ENCODE measurements around the gene PGPEP1.
"Not testable (repeated sequence)": the region's sequence is repeated elsewhere in the genome, so short reads cannot be mapped to it uniquely, and the experiment has no call there.

PGPEP1 gene

DNA sequence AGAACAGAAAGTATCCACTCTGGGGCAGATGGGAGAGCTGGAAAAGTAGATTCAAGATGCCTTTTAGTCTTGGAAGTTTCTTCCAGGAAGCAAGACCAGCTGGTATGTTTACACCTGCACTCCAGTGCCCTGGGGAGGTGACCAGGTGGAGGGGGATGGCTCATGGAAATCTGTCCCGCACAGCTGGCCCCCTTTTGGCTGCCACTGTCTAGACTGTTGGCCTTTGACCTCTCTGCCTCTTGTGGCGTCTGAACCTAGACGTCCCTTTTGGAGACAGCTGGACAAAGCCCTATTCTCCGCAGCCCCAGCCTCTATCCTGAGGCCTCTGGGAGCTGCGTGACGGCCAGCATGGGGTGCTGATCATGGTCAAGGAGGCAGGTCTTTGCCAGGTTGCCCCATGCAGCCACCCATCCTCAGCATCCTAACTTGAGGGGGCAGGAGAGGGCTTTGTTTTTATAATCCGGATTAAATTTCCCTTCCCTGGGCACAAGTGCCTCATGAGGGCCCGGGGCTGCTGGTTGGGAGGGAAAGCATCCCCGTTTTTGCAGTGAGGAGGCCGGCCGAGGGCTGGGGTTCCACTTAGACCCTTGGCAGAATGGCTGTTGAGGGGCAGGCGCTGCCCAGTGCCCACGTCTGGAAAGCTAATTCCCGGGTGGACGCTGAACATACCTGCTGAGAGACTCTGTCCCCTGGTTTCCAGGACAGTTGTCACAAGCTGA, 28.3 kb downstream of the PGPEP1 start:
- no peak for DNase-seq

- no peak for DNase-seq
These were observed 33.1 kb downstream of the PGPEP1 start for GRCh38 chr19:18373407-18373891.

DNA sequence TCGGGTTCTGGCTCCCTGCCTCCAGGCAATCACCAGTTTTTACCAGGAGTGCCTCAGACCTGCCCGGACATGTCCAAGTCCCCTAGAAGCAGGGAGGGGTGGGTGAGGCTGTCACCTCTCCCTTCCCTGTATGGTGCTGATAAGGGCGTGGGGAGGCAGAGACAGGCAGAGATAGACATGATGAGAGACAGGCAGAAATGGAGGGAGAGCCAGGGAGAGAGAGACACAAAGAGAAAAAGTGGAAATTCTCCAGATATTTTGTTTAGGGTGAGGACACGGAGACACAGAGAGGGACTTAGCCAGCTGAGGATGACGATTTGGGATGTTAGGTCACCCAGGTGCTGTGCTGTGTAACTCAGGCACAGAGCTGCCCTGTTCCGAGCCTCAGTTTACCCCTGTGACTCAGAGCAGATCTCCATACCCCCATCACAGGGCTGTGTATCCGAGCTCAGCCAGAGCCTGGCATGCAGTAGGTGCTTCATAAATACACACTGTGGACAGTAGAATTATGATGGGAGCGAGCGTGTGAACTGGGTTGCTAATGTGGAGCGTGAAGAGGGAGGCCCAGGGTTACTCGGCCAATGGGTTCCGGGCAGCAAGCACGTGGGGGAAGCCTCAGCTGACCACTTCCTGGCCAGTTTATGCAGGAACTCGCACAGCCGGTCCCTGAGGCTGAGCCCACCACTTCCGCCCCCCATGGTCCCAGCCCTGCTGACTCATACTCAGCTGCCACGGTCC, 33.7 kb downstream of the PGPEP1 start:
- no peak for DNase-seq

GRCh38 chr19:18377026-18377425, 36.6 kb downstream of the PGPEP1 start:
- no peak for DNase-seq

- no peak for DNase-seq
These were observed 39.7 kb downstream of the PGPEP1 start for GRCh38 chr19:18379803-18380747.

DNA sequence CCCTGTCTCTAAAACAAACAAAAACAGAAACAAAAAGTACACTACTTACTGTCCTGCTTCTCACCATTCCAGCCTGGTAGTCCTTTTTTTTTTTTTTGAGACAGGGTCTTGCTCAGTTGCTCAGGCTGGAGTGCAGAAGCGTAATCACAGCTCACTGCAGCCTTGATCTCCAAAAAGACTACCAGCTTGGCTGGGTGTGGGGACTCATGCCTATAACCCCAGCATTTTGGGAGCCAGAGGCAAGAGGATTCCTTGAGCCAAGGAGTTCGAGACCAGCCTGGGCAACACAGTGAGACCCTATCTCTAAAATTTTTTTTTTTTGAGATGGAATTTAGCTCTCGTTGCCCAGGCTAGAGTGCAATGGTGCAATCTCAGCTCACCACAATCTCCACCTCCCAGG, 40.4 kb downstream of the PGPEP1 start:
- DNase-seq = no peak

DNA sequence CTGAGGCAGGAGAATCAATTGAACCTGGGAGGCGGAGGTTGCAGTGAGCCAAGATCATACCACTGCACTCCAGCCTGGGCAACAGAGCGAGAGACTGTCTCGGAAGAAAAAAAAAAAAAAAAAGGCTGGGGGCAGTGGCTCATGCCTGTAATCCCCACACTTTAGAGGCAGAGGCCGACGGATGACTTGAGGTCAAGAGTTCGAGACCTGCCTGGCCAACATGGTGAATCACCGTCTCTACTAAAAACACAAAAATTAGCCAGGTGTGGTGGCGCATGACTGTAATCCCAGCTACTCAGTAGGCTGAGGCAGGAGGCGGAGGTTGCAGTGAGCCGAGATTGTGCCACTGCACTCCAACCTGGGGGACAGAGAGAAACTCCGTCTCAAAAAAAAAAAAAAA, 43.2 kb downstream of the PGPEP1 start:
- DNase-seq = not testable (repeated sequence)

DNA sequence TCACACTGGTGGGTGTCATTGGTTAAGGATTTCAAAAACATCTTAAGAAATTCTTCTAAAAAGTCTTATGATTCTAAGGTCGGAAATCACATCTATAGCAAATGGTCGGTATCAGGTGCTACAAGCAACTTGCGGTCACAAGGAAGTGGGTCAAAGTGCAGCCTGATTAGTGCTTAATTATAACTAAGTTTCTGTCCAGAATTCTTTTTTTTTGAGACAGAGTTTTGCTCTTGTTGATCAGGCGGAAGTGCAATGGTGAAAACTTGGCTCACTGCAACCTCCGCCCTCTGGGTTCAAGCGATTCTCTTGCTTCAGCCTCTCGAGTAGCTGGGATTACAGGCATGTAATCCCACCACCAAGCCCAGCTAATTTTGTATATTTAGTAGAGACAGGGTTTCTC, 44.4 kb downstream of the PGPEP1 start:
- no peak for DNase-seq

DNA sequence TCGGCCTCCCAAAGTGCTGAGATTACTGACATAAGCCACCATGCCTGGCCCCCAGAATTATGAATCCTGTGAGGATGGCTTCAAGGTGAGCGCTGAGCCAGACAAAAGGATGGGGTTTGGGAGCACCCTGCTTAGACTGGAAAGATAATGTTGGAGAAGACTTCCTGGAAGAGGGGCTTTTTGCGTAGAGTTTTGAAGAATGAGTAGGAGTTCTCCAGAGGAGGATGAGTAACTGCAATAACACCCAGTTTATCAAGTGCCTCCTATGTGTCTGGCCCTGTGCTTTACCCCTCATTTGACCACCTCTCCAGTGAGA, 44.9 kb downstream of the PGPEP1 start:
- no peak for DNase-seq

DNA sequence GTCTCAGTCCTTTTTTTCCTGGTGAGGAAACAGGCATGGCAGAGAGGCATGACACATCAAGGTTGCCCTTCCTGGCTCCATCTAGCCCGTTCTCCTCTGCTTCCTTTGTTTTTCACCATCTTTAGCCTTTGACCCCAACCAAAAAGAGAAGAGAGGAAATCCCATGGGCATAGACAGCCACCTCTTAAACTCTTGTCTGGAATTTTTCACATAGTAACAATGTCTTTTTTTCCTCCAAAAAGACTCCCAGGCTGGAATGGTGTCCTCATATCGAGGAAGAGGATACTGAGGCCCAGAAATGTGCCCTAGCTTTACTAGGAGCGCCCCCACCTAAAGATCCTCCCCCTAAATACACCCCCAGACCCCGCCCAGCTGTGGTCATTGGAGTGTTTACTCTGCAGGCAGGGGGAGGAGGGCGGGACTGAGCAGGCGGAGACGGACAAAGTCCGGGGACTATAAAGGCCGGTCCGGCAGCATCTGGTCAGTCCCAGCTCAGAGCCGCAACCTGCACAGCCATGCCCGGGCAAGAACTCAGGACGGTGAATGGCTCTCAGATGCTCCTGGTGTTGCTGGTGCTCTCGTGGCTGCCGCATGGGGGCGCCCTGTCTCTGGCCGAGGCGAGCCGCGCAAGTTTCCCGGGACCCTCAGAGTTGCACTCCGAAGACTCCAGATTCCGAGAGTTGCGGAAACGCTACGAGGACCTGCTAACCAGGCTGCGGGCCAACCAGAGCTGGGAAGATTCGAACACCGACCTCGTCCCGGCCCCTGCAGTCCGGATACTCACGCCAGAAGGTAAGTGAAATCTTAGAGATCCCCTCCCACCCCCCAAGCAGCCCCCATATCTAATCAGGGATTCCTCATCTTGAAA, 45.5 kb downstream of the PGPEP1 start, which contains the start of gene GDF15:
Gene GDF15 (plus strand): TSS at position 484 of the 868 bp plus-strand sequence. CDS start 32 bp downstream, at position 516.
- no peak for DNase-seq

DNA sequence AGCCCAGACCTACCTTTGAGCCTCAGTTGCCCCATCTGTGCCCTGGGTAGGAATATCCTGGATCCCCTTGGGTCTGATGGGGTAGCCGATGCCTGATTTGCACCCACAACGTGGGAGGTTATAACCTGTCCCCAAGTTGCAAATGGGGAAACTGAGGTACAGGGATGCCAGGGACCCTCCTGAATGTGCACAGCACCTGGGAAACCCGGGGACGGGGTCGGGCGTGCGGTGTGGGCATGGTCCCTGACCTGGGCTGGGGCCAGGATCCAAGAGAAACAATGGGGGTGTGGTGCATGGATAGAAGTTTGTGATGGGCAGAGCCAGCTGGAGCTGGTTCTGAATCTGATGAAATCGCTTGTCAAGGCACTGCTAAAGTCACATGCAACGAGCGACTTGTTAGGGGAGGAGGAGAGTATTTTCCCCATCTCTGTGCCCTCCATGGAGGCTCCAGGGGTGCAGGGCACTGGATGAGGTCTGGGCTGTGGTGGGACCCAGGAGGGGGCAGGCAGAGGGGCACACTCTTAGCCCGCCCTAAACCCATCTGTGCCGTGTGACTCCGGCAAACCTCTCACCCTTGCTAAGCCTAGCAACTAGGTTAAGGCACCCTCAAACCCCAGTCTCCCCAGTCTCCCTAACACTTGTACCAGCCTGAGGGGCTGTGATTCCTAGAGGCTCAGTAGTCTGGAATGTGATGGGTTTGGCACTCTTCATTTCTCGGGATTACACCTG, 46.3 kb downstream of the PGPEP1 start:
- DNase-seq = no peak

DNA sequence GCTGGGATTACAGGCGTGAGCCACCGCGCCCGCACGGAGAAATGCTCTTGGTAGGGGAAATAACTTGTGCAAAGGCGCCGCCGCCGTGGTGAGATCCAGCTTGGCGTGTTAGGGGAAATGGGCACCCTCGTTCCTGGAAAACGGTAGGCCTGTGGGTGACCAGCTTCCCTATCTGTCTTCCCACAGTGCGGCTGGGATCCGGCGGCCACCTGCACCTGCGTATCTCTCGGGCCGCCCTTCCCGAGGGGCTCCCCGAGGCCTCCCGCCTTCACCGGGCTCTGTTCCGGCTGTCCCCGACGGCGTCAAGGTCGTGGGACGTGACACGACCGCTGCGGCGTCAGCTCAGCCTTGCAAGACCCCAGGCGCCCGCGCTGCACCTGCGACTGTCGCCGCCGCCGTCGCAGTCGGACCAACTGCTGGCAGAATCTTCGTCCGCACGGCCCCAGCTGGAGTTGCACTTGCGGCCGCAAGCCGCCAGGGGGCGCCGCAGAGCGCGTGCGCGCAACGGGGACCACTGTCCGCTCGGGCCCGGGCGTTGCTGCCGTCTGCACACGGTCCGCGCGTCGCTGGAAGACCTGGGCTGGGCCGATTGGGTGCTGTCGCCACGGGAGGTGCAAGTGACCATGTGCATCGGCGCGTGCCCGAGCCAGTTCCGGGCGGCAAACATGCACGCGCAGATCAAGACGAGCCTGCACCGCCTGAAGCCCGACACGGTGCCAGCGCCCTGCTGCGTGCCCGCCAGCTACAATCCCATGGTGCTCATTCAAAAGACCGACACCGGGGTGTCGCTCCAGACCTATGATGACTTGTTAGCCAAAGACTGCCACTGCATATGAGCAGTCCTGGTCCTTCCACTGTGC, 47.9 kb downstream of the PGPEP1 start:
- DNase-seq = peak; percentile 41

DNA sequence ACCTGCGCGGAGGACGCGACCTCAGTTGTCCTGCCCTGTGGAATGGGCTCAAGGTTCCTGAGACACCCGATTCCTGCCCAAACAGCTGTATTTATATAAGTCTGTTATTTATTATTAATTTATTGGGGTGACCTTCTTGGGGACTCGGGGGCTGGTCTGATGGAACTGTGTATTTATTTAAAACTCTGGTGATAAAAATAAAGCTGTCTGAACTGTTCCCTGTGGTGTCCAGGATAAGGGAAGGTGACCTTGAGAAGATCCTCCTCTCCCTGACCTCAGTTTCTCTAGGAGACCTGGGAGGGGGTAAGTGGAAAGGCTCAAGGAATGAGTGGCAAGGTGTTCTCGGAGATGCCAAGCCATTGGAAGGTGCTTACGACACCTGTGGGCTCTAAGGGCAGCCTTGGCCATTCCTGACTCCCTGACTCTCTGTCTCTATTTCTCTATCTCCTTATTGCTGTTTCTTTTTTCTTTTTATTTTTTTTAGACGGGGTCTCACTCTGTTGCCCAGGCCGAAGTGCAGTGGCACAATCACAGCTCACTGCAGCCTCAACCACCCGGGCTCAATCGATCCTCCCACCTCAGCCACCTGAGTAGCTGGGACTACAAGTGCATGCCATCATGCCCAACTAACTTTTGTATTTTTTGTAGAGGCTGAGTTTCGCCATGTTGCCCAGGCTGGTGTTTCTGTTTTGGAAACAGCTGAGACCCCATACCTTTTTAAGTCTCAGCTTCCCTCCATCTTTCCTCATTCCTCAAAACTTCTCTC, 48.7 kb downstream of the PGPEP1 start:
- no peak for DNase-seq

DNA sequence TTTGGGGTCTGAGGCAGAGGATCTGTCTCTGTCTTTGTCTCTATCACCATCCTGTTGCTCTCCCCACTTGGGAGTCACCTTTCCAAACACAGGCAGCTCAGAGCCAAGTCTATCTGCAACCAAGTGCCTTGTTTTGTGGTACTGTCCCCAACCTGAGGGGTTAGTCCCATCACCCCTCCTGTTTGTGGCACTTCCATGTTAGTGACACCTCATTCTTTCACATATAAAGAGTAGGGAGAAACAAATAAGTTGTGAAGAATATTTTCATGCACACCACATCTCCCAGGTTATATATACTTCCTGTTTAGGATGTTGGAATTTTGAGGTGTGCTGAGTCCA, 49.3 kb downstream of the PGPEP1 start:
- DNase-seq = no peak

GRCh38 chr19:18390065-18390907, 49.9 kb downstream of the PGPEP1 start:
- DNase-seq = no peak

GRCh38 chr19:18391509-18392075, 51.2 kb downstream of the PGPEP1 start:
- no peak for DNase-seq

DNA sequence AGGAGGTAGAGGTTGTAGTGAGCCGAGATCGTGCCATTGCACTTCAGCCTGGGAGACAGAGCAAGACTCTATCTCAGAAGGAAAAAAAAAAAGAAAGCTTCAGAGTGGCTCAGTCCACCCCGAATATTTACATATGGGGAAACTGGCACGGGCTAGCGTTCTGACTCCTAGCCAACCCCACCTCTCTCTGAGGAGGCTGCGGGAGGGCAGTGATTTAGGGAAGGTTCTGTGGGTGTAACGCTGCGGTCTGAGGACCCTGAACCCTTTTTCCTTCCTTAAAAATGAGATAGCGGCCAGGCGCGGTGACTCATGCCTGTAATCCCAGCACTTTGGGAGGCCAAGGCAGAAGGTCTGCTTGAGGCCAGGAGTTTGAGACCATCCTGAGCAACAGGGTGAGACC, 52.0 kb downstream of the PGPEP1 start:
- no peak for DNase-seq

DNA sequence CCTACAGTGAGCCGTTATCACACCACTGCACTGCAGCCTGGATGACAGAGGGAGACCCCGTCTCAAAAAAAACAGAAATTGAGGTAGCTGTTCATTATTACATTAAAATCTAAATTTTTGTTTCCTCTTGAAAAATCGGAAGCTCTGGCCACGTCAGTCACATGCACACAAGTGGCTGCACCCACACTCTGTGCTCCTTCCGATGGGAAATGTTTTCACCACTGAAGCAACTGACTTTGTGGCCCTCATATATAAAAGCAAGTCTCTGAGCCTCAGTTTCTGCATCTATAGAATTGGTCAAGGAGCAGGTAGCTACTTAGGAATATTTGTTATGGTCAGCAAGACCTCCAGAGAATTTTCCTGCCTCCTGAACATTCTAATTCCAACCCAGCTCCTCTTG, 52.5 kb downstream of the PGPEP1 start:
- no peak for DNase-seq

- no peak for DNase-seq
These were observed 53.4 kb downstream of the PGPEP1 start for GRCh38 chr19:18393836-18394235.

All from NCI-H2081 treated with DMSO at 0.1 percent for 48 hours (cell line).